ENCODE measurements around the gene FCHO2. TPM values are rescaled to one million over a fixed set of nuclear protein-coding genes. Genes with fewer than 3 reads are reported as not detected.

FCHO2 gene
- total and polyA plus RNA-seq, 11 donors, result 7.0 to 35.3 (median 15.5) TPM

DNA sequence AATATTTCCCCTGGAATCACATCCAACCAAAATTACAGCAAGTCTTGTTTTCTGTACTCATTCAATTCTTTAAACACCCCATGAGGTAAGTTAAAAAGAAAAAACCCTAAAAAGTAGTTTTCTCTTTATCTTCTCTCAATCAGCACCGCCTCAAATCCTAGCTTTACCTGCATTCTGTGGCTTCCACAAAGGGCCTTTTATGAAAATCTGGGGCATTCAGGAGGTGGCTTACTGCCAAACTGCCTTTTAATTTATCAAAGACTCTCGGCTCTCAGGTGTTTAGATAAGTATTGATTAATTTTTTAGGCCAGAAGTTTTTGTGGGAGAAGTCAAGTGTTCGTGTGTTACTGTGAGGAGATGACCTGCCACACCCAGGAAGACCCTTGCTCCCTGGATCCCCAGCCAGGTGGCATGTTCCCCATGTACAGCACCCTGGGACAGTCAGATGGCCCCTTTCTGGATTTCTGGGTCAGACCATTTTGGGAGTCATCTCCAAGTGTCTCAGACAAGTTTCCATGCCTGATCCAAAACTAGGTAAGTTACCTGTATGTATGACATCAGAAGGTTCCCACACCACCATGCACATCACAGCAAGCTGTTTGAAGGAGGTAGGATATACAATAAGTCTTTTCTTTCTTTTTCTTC, 158.3 kb downstream of the FCHO2 start:
- Histone ChIP-seq H3K27me3 (peaks cover 0 to 5% (median 0%) of the 10 kb centered on the region in 9 donors), H3K4me1 (no peaks in the 10 kb centered on the region), H3K27ac (no peak overlapping the region), H3K9me3 (peaks cover 0 to 6% (median 0%) of the 10 kb centered on the region in 12 donors), H3K36me3 (no peaks in the 10 kb centered on the region), H3K4me3 (no peak overlapping the region)
- no peak for TF ChIP-seq POLR2A (IDR thresholded peaks at IDR 0.05)
- no peak for TF ChIP-seq CTCF (IDR thresholded peaks at IDR 0.05)
- DNase-seq, result no peak
- WGBS, 4 donors, result 69 to 78% (median 72%) methylated on average over 3 of the region's 3 CpGs
- intact Hi-C loops (cut with DNase I), result no loop called here
- ATAC-seq, result no peak

DNA sequence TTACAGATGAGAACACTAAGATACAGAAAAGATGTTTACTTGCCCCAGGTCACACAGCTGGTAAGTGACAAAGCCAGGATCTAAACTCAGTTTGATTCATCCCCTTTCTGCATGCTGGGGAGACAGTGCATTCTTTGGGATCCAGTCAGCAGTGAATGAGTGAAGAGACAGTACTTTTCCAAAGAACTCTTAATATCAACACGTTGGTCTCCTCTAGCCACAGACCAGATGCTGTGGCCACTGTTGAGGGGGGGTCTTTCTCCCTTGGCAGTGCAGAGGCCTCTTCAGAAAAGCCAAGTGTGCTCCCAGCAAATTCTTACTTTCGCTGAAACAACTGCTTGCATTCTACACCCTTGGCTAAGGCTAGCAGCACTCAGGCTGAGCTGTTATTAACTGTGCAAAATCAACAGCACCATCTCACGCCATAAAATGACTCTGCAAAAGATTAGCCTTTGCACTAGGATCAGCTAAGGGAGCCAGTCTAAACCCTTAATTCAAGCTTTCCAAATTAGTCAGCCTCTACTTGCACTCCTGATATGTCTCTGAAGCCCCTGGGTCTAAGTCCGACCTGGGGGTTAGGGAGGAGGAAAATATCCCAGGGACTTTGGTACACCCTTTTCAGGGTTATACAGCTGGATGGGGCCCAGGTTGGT, 159.7 kb downstream of the FCHO2 start:
- Histone ChIP-seq H3K27ac (no peak overlapping the region), H3K4me3 (no peak overlapping the region), H3K27me3 (peaks cover 0 to 16% (median 9%) of the 10 kb centered on the region in 9 donors), H3K9me3 (peaks cover 0 to 6% (median 0%) of the 10 kb centered on the region in 12 donors), H3K36me3 (no peaks in the 10 kb centered on the region), H3K4me1 (peaks cover 0 to 8% (median 2%) of the 10 kb centered on the region in 12 donors)
- intact Hi-C loops (cut with DNase I), result no loop called here
- ATAC-seq (no peak), DNase-seq (no peak)
- TF ChIP-seq POLR2A (IDR thresholded peaks at IDR 0.05), result no peak
- no peak for TF ChIP-seq CTCF (IDR thresholded peaks at IDR 0.05)
- 62 to 65% (median 64%) methylated on average over 4 of the region's 4 CpGs for WGBS, 4 donors

DNA sequence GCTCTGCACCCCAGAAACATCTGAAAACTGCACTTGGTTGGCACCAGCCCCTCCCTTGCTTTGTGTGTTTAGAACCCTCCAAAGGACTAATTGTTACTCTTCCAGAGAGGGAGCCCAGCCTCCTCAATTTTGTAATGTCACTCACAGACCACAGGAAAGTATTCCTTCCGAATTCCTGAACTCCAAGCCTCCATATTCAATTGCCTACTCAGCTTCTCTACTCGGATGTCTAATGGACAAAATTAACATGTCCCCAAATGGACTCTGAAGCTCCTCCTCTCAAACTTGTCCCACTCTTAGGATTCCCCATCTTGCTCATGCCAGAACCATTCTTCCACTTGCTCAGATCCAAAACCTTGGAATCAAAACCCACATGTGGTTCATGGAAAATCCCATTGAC, 160.7 kb downstream of the FCHO2 start:
- no peak overlapping the region for H3K4me3 ChIP-seq
- ATAC-seq (no peak), DNase-seq (no peak)
- H3K36me3 ChIP-seq, result no peaks in the 10 kb centered on the region
- H3K27me3 ChIP-seq, result peaks cover 0 to 25% (median 11%) of the 10 kb centered on the region in 9 donors
- no peak overlapping the region for H3K27ac ChIP-seq
- no peak for TF ChIP-seq POLR2A (IDR thresholded peaks at IDR 0.05)
- TF ChIP-seq CTCF (IDR thresholded peaks at IDR 0.05), result no peak
- H3K9me3 ChIP-seq, result peaks cover 0 to 6% (median 0%) of the 10 kb centered on the region in 12 donors
- peaks cover 0 to 15% (median 5%) of the 10 kb centered on the region in 12 donors for H3K4me1 ChIP-seq
- intact Hi-C loops (cut with DNase I), result no loop called here
- WGBS, 4 donors, result 73 to 82% (median 77%) methylated on average over 2 of the region's 2 CpGs

GRCh38 chr5:73117088-73117740, 161.4 kb downstream of the FCHO2 start:
- Histone ChIP-seq H3K27me3 (peaks cover 0 to 32% (median 15%) of the 10 kb centered on the region in 9 donors), H3K27ac (no peak overlapping the region), H3K4me3 (no peak overlapping the region), H3K9me3 (peaks cover 0 to 6% (median 0%) of the 10 kb centered on the region in 12 donors), H3K36me3 (no peaks in the 10 kb centered on the region), H3K4me1 (peaks cover 0 to 15% (median 5%) of the 10 kb centered on the region in 12 donors)
- DNase-seq, result no peak
- intact Hi-C loops (cut with DNase I), result no loop called here
- no peak for TF ChIP-seq CTCF (IDR thresholded peaks at IDR 0.05)
- TF ChIP-seq POLR2A (IDR thresholded peaks at IDR 0.05), result no peak
- 74 to 84% (median 79%) methylated on average over 3 of the region's 3 CpGs for WGBS, 4 donors
- ATAC-seq, result no peak

All from heart left ventricle (tissue), 16 donors.